HG02571 (cell line): ENCODE measurements around the gene CFB.
"Not testable (repeated sequence)": the region's sequence is repeated elsewhere in the genome, so short reads cannot be mapped to it uniquely, and the experiment has no call there.

Experiments used
- ATAC-seq: cut with Tn5 transposase; IDR thresholded peaks from one replicate; pipeline ENCODE4 v1.9.1; 2021; ENCODE audit warnings: mild to moderate bottlenecking, moderate library complexity; ENCODE audit not compliant: unreplicated experiment

The CFB gene

DNA sequence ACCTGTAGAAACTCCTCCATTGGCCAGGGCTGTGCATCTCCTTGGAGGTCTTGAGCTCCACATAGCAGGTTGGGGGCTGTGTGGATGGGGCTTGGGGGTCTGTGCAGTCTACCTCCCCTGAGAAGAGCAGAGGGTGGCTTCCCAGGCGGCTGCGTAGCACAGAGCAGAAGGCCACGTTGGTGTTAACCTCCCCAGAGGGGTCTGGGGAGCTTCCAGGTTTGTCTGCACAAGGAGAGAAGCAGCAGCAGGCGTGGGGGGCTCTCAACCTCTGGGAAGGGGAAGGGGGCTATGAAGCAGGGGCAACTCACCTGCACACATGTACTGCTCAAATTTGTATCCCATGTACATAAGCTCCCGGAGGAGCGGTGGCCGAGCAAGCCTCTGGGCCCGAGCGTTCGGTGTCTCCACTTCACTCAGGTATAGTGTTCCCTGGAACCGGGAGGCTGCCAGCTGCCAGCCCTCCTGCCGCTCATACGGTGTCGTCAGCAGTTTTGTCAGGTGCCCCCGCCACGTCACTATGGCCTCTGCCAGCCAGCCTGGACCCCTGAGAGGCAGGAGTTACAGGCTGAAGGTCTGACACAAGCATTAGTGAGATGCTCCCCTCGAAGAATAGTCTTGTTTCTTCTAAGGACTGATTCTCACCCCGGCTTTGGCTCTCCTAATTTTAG lies 24.8 kb downstream of the CFB start:
- no peak for ATAC-seq

DNA sequence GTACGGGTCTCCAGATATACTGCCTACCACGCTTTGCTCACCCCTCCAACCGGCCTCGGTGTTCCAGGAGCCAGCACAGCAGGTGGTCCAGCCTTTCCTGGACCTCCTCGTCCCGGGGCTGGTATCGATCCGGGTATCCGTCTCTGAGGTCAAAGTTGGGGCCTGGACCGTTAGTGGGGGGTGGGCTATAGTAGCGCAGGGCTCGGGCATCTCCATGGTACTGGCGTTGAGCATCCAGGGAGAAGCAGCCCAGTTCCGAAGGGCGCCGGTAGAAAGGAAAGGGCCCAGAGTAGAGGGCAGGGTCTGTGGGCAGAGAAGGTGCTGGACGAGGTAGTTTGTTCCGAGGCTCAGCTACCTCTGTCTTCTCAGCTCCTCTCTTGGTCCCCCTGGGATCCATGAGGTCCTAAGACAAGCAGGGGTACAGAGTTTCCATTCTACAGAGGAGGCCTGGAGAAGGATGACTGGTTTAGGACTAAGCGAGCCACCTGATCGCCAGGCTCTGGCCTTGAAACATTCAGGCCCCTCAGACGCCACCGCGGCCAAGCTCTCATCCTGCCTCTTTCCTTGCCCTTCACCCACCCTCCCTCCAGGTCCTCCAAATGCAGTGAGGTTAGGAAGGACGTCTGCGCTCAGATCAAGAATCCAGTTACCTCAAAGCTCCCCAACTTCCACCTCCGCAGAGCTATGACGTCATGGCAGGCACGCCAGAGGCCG lies 25.5 kb downstream of the CFB start:
- ATAC-seq, result no peak

DNA sequence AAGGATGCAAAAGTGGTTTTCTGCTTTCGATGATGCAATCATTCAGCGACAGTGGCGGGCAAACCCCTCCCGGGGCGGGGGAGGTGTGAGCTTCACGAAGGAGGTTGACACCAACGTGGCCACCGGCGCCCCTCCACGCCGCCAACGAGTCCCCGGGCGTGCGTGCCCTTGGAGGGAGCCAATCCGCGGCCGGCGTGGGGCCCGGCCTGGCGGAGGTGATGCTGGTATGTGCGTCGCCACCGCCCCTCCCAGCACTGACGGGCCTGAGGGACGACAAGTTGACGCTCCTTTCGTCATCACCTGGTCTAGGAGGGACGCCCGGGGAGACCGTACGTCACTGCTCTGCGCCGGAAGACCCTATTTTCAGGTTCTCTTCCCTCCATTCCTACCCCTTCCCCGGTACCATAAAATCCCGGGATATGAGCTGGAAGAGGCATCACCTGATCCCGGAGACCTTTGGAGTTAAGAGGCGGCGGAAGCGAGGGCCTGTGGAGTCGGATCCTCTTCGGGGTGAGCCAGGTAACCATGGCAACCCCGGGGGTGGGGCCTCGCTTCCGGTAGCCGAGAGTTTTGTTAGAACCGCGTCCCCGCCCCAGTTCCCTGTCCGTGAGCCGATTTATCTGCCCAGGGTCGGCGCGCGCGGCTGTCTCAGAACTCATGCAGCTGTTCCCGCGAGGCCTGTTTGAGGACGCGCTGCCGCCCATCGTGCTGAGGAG lies 26.3 kb downstream of the CFB start, which contains the start of gene DXO:
DXO (minus strand) TSS at position 146 of the 716 bp plus-strand sequence. CDS start 463 bp downstream, outside the sequence.
- ATAC-seq, result peak; percentile 84

DNA sequence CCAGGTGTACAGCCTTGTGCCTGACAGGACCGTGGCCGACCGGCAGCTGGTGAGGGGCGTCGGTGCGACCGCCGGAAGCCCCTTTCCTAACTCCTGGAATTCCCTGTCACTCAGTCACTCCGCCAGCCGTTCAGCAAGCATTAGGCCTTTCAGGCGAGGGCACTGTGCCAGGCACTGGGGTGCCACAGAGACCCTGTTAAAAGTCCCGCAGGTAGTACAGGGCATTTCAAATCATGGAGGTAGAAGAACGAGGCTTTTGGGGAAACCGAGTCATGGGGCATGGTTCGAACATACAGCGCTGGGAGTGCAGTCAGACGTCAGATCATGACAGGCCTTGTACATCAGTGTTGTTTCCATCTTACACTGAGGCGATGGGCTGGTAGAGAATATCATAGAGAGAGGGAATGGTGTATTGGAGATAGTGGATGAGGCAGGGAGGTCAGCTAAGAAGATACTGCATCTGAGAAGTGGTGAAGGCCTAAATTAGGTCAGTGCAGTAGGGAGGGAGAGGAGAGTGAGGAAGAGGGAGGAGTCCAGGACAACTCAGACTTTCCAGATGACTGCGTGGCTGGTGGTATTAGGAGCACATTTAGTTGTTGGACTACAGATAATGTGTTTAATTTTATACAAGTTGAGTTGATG lies 26.9 kb downstream of the CFB start:
- ATAC-seq, result no peak

DNA sequence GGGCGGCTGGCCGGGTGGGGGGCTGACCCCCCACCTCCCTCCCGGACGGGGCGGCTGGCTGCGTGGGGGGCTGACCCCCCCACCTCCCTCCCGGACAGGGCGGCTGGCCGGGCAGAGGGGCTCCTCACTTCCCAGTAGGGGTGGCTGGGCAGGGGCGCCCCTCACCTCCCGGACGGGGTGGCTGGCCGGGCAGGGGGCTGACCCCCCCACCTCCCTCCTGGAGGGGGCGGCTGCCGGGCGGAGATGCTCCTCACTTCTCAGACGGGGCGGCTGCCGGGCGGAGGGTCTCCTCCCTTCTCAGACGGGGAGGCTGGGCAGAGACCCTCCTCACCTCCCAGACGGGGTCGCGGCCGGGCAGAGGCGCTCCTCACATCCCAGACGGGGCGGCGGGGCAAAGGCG lies 30.2 kb downstream of the CFB start:
- ATAC-seq, result not testable (repeated sequence)

DNA sequence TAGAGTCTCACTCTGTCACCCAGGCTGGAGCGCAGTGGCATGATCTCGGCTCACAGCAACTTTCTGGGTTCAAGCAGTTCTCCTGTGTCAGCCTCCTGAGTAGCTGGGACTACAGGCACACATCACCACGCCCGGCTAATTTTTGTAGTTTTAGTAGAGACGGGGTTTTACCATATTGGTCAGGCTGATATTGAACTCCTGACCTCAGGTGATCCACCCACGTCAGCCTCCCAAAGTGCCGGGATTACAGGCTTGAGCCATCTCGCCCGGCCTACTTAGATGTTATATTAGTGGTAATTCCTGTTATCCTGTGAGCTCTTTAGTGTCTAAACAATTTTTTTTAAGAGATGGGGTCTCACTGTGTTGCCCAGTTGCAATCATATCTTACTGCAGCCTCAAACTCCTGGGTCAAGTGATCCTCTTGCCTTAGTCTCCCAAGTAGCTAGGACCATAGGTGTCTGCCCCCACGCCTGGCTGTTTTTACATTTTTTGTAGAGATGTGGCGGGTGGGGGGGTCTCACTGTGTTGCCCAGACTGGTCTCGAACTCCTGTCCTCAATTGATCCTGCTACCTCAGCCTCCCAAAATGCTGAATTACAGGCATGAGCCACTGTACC lies 32.0 kb downstream of the CFB start:
- ATAC-seq, result no peak

DNA sequence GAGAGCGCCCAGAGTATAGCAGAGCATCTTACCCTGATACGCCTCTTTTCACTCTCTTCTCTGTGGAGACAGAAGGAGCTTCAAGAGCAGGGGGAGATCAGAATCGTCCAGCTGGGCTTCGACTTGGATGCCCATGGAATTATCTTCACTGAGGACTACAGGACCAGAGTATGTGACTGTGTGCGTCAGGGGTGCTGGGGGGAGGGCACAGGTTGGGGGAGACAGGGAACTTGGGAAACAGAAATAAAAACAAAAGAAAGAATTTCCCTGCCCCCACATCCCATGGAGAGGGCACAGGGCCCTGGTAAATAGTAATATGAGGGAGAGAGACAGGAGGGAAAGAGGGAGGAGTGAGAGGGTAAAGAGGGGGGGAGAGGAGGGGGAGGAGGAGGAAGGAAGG lies 32.9 kb downstream of the CFB start:
- no peak for ATAC-seq

DNA sequence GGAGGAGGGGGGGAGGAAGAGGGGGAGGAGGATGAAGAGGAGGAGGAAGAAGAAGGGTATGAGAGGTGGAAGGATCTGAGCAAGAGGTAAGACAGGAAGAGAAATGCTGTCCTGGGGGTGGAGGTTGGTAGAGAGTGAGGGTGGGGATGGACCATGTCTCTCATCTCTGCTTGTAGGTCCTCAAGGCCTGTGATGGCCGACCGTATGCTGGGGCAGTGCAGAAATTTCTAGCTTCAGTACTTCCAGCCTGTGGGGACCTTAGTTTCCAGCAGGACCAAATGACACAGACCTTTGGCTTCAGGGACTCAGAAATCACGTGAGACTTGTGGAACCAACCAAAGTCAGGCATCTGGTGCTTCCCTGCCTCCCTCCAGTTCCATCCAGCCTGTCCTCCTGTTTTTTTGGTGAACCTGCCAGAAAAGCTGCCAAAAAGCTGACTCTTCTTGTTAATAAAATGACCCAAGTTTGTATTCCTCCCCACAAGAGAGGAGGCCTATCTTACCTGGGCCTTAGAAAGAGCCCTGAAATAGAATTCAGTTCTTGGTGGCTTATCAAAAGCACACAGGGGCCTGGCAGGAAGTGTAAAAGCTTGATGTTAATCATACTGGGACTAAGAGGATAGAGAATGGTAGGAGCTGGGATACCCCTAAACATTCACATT lies 33.5 kb downstream of the CFB start:
- ATAC-seq, result no peak

DNA sequence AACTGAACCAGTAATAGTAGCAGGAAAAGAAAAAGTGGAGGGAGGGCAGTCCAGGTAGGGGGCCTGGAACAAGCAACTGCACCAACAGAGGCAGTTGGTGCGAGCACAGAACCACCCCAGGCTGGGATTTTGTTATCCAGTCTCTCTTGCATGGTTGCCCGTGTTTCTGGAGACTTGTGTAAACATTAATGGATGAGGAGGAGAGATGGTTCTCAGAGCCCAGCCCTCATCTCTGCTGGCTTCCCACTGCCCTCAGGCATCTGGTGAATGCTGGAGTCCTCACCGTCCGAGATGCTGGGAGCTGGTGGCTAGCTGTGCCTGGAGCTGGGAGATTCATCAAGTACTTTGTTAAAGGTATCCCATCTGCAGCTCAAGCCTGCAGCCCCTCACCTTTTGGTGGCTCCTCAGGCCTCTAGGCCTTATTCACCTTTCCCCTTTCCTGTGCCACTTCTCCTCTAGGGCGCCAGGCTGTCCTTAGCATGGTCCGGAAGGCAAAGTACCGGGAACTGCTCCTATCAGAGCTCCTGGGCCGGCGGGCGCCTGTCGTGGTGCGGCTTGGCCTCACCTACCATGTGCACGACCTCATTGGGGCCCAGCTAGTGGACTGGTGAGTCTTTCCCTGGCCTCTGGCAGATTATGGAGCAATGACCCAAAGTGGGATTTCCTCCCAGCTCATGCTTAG lies 34.4 kb downstream of the CFB start:
- ATAC-seq, result not testable (repeated sequence)

DNA sequence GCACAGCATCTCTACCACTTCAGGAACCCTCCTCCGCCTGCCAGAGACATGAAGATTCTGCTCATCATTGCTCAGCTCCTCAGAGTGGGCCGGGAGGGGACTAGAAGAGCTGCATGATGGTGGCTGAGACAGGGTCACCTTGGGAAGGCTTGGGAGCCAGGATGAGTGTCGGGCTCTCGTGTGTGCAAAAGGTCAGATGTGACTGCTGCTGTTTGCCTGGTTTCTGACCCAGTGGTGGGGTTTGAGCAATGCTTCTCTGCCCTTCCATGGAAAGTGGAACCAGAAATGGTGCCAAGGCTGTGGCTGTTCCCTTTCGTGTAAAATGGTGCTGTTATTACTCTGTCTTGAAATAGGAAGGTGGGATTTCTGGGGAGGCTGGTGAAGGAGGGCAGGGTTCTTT lies 35.1 kb downstream of the CFB start:
- ATAC-seq, result not testable (repeated sequence)

DNA sequence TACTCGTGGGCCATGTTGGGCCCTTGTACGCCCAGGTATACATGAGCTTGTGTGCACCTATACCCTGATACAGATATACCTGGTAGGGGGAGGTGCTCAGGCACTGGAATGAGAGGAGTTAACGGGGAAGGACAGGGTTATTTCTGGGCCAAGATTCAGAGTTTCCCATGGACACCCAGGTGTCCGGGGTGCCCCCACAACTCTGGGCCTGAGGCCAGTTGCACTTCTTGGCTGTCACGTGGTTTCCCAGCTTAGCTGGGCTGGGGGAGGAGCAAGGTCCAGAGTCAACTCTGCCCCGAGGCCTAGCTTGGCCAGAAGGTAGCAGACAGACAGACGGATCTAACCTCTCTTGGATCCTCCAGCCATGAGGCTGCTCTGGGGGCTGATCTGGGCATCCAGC lies 35.8 kb downstream of the CFB start, which contains the start of gene C4A:
C4A (plus strand) TSS at position 314 of the 400 bp plus-strand sequence; CDS start at position 365, 51 bp downstream.
- not testable (repeated sequence) for ATAC-seq

DNA sequence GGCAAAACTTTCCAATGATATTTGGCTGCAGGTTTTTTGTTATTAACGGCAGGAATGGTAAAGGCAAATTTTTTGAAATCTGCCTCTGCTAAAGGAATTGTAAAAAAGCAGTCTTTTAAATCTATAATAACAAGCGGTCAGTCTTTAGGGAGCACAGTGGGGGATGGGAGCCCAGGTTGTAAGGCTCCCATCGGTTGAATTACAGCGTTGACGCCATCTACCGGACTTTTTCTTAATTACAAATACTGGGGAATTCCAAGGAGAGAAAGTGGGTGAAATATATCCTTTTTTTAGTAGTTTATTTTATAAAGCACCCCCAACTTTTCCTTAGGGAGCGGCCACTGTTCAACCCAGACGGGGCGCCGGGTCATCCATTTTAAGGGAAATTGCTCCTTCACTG lies 43.5 kb downstream of the CFB start:
- ATAC-seq, result not testable (repeated sequence)

DNA sequence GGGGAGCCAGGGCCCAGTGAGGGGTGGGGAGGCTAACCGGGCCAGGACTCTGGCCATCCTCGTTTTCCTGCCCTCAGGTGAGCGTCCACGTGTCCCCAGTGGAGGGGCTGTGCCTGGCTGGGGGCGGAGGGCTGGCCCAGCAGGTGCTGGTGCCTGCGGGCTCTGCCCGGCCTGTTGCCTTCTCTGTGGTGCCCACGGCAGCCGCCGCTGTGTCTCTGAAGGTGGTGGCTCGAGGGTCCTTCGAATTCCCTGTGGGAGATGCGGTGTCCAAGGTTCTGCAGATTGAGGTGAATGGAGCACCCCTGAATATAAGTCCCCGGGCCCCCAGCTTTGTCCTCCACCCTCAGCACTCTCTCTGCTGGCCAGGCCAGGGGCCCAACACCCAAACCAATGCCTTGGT lies 48.5 kb downstream of the CFB start:
- not testable (repeated sequence) for ATAC-seq

DNA sequence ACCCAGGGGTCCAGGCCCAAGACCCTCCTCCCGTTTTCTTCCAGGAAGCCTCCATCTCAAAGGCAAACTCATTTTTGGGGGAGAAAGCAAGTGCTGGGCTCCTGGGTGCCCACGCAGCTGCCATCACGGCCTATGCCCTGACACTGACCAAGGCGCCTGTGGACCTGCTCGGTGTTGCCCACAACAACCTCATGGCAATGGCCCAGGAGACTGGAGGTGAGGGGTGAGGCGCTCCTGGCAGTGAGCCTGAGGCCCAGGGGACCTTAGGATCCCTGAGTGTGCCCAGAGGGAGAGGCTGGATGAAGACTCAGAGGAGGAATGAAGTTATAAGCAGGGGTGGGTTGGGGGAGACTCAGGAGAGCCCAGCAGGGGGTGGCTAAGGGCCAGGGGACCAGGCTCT lies 50.5 kb downstream of the CFB start:
- ATAC-seq, result not testable (repeated sequence)
